Measurements from ENCODE around the gene RAI1. TPM values are rescaled to one million over a fixed set of nuclear protein-coding genes. Genes with fewer than 3 reads are reported as not detected.

The RAI1 gene
- total and polyA plus RNA-seq, 10 of the 15 experiments (the other 5 are each of a cell fraction or from before 2014, with no cell fraction given): 0.66 to 37.7 (median 6.0) TPM

DNA sequence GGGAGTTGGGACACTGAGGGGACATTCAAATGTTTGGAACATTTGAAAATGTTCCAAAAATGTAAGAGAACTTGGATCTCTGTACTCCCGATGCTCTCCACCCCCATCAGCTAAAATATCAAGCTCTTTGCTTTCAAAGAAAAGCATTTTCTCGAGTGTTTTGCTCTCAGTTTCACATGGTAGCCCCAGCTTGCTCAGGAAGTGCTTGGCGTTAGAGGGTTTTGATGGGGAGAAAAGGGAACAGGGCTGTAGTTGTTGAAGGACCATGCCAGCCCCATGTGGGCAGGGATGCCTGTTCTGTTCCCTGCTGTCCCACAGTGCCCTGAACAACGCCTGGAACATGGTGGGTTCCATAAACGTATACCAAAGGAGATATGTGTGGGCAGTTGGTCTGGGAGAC is 37.0 kb downstream of the RAI1 start:
- TF ChIP-seq JUND (IDR thresholded peaks at IDR 0.05; ENCODE audit: low read depth, low read length) (no peak), MTA2 (IDR thresholded peaks at IDR 0.05; ENCODE audit: low read depth) (no peak), POLR2AphosphoS2 (IDR thresholded peaks at IDR 0.05; ENCODE audit: low read depth, low read length) (no peak), ZNF217 (IDR thresholded peaks at IDR 0.05) (no peak), ZBTB33 (IDR thresholded peaks at IDR 0.05) (no peak)
- ChIA-PET SMC1A (ENCODE audit: uncharacterized antibody, unreplicated experiment) (interaction anchor here (1.0 kb wide), 1 partner anchor 8 kb away, joined by 4 read pairs; no protein-coding TSS in a partner anchor), POLR2A (no interaction called here), CTCF (interaction anchor here (2.3 kb wide), 1 partner anchor 26 kb away, joined by 5 read pairs; no protein-coding TSS in a partner anchor), RAD21 (ENCODE audit: unreplicated experiment) (interaction anchor here (1.0 kb wide), 1 partner anchor 27 kb away, joined by 3 read pairs; no protein-coding TSS in a partner anchor)
- Histone ChIP-seq H4K20me1 (ENCODE audit: control insufficient read depth, insufficient read depth) (no peaks in the 10 kb centered on the region; the same call in none of the 2 replicates), H3K4me1 (ENCODE audit: control insufficient read depth, insufficient read depth, low read length) (peaks cover 26% of the 10 kb centered on the region), H3K79me2 (ENCODE audit: control insufficient read depth, insufficient read depth, low read length) (peaks cover 6% of the 10 kb centered on the region), H3K27me3 (replicated peaks in 1 of 2; ENCODE audit: control insufficient read depth in 2 of 2, insufficient read depth in 2 of 2, low read length in 1 of 2) (no peaks in the 10 kb centered on the region), H3K4me3 (no peak overlapping the region), H3K36me3 (ENCODE audit: control insufficient read depth in 2 of 2, insufficient read depth in 2 of 2, low read length in 1 of 2) (peaks cover 0 to 2% of the 10 kb centered on the region in 2 experiments; a peak in 3 of 4 replicates), H2AFZ (ENCODE audit: control insufficient read depth, low read depth, low read length) (no peak overlapping the region), H3K27ac (ENCODE audit: control insufficient read depth, insufficient read depth) (no peak overlapping the region), H3K4me2 (ENCODE audit: control insufficient read depth, insufficient read depth) (peak overlapping the region; percentile 48), H3K9ac (ENCODE audit: control insufficient read depth, insufficient read depth, low read length) (no peak overlapping the region), H3K9me3 (replicated peaks; ENCODE audit: control insufficient read depth, insufficient read depth, low read length) (no peaks in the 10 kb centered on the region)
- in situ Hi-C loops (cut with MboI) (no loop called here), intact Hi-C loops (cut with micrococcal nuclease; ENCODE audit: unreplicated experiment) (no loop called here)
- 35% methylated on average over 5 of the region's 5 CpGs for WGBS (ENCODE audit: insufficient coverage, insufficient replicate concordance, low lambda C conversion rate, missing lambda C conversion rate)
- ATAC-seq (no peak), DNase-seq (ENCODE audit: low read depth, low spot score) (no peak), FAIRE-seq (no peak)
- no TSS peak for BruUV-seq (replicated peaks)
